CD4-positive, alpha-beta T cell treated with Interleukin-12 subunit alpha and Interleukin-12 subunit beta, for 1 hour (primary cell): ENCODE data around the gene FHOD1.

Source experiments
- DNase-seq: peaks from one replicate; pipeline ENCODE4 v3.0.0-alpha.2; 2020

FHOD1 gene

GRCh38 chr16:67248401-67249177 is 1.3 kb upstream of the FHOD1 start, which contains the start of gene SLC9A5:
Gene SLC9A5 (plus strand): TSS chr16:67248979. CDS start chr16:67249015, 36 bp downstream.
- DNase-seq, result peak; percentile 29

GRCh38 chr16:67248073-67248400 is 756 bp upstream of the FHOD1 start:
- no peak for DNase-seq

GRCh38 chr16:67246756-67247191 is 507 bp downstream of the FHOD1 start:
- peak; percentile 57 for DNase-seq

- DNase-seq, result peak; percentile 45
Measured at GRCh38 chr16:67246081-67246755, 1.1 kb downstream of the FHOD1 start.

- no peak for DNase-seq
Measured at GRCh38 chr16:67245674-67246080, 1.6 kb downstream of the FHOD1 start.

- no peak for DNase-seq
Measured at GRCh38 chr16:67245186-67245585, 2.1 kb downstream of the FHOD1 start.

- DNase-seq, result peak; percentile 86
Measured at GRCh38 chr16:67244387-67245185, 2.7 kb downstream of the FHOD1 start.

- DNase-seq, result no peak
Measured at GRCh38 chr16:67243481-67243880, 3.8 kb downstream of the FHOD1 start.

- DNase-seq, result no peak
Measured at GRCh38 chr16:67242138-67242730, 5.0 kb downstream of the FHOD1 start.

- no peak for DNase-seq
Measured at GRCh38 chr16:67241008-67241900, 6.0 kb downstream of the FHOD1 start.

- no peak for DNase-seq
Measured at GRCh38 chr16:67240506-67240905, 6.8 kb downstream of the FHOD1 start.

GRCh38 chr16:67238806-67239470 is 8.3 kb downstream of the FHOD1 start:
- DNase-seq, result no peak

GRCh38 chr16:67238278-67238575 is 9.1 kb downstream of the FHOD1 start:
- no peak for DNase-seq

- DNase-seq, result no peak
Measured at GRCh38 chr16:67237396-67238277, 9.6 kb downstream of the FHOD1 start.

- DNase-seq, result peak; percentile 87
Measured at GRCh38 chr16:67236563-67237395, 10.5 kb downstream of the FHOD1 start.

- peak; percentile 78 for DNase-seq
Measured at GRCh38 chr16:67235816-67236562, 11.3 kb downstream of the FHOD1 start.

- no peak for DNase-seq
Measured at GRCh38 chr16:67234180-67234597, 13.1 kb downstream of the FHOD1 start.

GRCh38 chr16:67233596-67233995 is 13.7 kb downstream of the FHOD1 start:
- no peak for DNase-seq
